GM15510 (cell line): ENCODE results near the gene SURF1.

Experiments
- POLR2A ChIP-seq: IDR thresholded peaks from 3 replicates; pipeline ENCODE4 v1.6.1; 2011; ENCODE audit warnings: borderline replicate concordance; ENCODE audit not compliant: insufficient read length; ENCODE audit errors: extremely low read depth

The SURF1 gene

DNA sequence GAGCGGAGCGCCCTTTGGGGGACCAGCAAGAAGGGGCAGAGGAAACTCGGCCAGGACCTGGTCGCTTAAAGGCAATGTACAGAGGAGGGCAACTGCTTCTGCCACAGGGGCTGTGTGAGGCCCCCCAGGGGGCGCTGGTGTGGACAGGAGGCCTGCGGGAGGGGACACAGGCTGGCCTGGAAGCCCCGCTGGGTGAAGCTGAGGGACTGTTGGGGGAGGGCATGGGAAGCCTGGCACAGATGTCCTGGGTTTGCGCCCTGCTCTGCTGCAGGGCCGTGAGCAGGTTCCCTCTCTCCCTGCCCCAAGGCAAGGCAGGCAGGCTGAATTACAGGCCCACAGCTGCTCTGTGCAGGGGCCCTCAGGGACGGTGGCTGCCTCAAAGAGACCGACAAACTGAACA, 13.7 kb downstream of the SURF1 start:
- TF ChIP-seq POLR2A = no peak

DNA sequence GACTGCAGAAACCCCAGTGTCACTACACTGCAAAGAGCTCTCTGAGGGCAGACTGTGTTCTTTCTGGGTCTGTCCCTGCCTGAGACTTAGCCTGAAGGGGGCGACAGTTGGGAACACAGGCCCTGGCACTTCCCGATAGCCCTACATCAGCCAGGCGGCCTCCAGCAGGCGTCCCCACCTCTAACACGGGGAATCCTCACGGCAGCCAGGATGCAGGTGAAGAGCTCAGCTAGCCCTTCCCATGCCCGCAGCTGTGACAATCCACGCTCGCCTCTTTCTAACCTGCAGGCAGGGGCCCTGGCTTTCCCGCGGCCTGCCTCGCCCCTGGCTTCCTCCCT, 14.2 kb downstream of the SURF1 start:
- no peak for TF ChIP-seq POLR2A

DNA sequence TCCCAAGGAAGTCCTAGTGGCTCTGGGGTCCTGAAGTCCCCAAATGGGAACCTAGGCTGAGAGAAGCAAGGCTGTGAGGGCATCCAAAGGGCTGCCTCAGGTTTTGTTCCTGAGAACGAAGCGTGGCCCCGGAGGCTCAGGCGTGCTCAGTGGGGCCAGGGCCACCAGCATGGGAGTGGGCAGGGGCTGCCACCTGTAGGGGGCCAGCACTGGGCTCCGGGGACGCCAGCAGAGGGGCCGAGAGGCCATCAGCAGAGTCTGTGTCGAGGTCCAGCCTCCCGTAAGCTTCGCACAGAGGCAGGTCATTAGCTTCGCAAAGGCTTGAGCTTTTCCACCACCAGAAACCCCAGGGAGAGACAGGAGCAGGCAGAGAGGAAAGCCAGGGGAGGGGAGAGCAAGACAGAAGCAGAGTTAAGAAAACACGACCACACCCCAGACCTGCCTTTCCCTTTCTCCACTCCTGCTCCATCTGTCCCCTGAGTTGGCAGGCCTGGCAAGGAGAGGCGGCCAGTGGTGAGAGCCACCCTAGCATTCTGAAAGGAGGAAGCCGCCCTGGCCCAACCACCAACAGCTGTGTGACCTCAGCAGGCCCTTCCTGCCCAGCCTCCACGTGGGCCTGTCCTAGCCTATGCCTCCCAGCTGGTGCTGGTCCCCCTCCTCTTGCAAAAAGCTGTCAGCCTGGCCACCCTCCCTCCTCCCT, 14.8 kb downstream of the SURF1 start:
- TF ChIP-seq POLR2A = no peak

DNA sequence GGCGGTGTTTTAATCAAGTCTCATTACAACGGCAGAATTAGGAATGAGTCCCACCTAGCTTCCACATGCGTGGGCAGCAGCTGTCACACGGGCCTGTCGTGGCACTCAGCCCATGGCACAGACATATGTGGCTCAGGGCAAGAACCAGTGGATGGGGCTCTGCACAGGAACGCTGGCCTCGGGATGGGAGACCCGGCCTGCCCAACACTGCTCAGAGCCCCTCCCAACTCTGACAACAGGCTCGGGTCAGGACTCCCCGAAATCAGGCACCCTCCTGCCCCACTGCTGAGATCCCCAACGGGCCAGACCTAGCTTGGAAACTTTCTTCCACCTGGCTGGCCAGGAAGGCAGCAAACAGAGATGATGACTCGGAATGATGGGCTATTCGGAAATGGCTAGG, 15.4 kb downstream of the SURF1 start:
- TF ChIP-seq POLR2A = no peak

DNA sequence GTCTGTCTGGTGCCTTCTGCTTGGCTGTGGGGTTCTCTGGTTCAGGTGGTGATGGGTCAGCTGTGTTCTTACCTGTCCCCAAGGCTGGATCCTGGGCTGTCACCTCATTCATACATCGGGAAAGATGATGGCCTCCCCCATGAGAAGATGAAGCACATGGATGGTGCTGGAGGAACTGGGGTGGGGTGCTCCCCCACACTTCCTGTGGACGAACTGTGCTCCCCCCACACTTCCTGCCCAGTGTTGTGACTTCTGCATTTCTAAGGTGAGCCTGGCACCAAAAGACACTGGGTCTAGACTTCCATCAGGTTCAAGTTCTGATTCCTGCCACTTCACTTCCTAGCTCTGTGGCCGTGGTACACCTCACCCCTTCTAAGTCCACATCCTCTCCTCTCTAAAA, 16.0 kb downstream of the SURF1 start:
- TF ChIP-seq POLR2A = no peak

DNA sequence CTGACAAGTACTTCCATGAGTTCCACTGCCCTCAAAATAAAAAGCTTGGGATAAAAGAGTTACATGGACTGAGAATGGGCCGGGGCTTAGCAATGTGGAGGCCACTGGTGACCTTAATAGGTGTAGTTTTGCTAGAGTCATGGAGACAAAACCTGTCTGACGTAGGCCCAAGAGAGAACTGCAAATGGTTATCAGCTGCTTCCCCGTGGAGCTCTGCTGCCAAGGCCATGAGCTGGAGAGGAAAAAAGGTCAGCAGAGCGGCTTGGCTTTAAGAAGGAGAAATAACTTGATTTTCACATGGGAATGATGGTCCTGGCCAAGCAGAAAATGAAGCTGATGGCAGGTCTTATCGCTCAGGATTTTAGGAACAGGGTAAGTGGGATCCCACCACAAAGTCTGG, 16.6 kb downstream of the SURF1 start:
- TF ChIP-seq POLR2A = no peak

DNA sequence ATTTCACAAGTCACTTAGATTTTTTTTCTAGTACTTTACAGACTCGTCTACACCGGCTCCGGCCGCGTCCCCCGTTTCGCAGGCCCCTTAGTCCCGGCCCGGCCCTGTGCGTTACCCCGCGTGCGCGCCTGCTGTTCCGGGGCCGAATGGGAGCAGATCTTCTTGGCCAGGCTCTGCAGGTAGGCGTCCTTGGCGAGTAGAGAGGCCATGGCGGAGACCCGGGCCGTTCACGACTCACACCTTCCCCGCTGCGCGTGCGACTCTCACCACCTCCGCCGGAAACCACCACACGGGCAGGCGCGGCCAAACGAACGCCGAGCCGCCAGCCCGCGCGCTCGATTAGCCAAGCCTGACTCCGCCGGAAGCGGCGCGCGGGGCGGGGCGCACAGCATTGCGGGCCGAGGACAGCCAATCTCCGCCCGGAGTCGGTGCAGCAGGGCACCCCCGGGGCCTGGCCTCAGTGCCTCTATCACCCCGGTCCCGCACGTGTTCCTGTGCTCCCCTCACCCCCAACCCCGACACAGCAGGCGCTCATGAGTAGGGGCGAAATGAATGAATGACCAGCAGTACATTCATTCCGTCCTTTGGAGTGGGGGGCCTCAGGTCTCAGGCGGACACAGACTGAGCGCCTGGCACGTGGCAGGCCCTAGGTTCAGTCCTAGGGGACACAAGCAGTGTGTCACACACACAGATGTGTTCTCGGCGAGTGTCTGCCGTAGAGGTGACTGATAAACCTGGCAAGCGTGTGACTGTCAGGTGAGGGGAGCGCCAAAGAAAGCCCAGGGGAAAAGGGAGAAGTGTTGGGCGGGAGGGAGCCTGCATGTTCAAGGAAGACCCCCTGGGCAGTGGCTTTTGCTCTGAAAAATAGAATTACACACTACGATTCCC, 20.1 kb downstream of the SURF1 start, which contains the start of gene SURF6:
Gene SURF6 (minus strand): TSS at position 265 of the 888 bp plus-strand sequence. CDS start 56 bp downstream, at position 209.
- peak; percentile 80 for TF ChIP-seq POLR2A

DNA sequence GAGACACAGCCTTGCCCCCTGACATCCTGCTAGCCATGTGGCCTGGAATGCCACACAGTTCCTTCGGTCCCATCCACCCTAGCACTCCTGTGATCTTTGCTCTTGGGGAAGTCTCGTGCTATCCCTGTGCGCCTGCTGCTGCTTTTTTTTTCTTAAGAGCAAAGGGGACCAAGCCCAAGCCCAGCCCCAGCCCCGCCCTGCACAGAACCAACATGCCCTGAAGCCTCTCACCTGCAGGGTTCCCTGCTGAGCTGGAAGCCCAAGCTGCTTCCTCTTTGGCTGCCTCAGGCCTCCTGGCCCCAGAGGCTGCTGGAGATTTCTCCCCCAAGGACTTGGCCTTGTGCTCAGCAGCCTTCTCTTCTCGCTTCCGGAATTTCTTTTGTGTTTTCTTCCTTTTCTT, 22.1 kb downstream of the SURF1 start:
- no peak for TF ChIP-seq POLR2A

DNA sequence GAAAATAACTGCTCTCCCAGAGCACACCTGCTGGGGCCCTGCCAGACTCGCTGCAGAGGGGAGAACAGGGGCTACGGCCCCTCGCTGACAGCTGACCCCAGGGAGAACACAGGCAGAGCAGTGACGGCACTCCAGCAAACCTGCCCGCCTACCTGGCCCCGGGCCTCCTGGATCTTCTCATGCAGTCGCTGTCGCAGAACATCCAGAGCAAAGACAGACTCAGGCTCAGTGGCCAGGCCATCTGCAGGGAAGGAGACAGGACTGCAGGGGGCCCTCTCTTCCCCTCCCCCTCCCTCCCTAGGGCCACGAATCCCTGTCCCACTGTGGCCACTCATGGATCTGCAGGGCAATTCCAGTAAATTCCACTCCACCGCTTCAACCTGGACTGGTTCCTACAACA, 22.7 kb downstream of the SURF1 start:
- TF ChIP-seq POLR2A = no peak

DNA sequence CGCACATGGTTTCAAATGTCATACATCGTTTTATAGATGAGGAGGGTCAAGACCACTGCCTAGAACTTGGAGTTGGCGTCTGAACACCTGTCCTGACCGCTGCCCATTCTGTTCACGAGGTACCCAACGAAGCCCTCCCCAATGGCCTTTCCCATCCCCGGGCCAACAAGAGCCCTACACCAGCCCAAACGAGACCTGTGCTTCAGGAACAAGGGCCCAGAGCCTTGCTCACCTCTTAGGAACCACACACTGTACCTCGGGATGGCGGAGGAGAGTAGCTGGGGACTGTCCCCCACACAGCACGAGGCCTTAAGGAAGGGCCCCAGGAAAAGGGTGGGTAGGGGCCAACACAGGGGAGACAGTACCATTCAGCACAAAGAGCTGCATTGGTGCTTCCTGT, 23.3 kb downstream of the SURF1 start:
- TF ChIP-seq POLR2A = no peak

DNA sequence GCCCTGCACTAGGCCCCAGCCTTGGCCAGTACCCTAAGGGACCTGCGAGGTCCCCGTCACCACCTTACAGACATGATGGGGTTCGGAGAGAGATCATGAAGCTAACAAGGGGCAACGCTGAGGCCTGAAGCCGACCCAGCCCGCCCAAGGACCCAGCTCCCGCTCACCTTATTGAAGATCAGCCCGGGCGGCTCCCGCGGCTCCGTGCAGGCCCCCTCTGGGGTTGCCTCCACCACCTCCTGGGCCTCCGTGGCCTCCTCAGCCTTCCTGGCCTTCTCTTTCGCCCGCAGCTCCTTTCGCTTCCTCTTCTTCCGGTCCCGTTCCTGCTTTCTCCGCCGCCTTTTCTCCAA, 23.9 kb downstream of the SURF1 start:
- no peak for TF ChIP-seq POLR2A

DNA sequence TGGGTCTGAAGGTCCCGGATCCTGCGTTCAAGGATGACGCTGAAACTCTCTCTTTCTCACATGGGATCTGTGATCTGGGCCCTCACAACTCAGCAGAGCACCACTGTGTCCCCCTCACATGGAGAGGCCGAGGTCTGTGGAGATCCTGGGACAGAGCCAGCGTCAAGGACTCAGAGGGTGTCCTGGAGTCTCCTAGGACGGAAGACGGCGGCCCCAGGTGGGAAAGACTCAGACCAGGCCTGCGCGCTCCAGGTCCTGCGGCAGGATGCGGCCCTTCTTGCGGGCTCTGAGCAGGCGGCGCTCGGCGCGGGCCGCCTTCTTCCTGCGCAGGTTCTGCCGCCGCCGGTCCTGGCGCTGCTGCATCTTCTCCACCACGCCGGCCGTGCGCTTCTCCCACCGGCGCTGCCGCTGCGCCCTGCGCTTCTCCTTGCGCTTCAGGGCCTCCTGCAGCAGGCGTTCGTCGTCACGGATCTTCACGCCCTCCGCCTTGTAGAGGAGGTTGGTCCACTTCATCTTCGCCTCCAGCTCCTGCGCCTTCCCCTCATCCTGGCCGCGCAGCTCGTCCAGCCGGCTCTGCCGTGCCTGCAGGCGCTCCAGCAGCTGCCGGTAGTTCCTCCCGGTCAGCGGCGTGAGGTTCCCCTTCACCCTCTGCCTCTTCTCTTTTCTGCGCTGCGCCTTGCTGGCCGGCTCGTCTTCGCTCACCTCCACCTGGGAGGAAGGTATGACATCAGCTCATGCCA, 24.5 kb downstream of the SURF1 start:
- TF ChIP-seq POLR2A = no peak

DNA sequence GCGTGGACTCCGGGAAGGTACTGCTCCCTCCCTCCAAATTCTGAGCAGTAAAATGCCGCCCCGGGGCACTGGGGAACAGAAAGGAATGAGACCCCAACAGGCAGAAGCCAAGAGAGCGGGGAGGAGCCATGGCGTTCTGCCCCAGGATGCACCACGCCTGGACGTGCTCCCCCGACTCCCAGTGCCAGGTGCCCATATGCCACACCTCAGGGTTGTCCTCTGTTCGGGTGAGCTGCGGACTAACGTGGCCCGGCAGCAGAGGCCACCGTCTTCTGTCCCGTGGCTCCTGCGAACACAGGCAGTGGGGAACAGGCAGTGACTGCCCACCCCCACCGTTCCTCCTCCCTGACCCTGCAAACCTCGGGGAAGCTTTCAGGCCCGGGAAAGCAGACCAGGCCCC, 25.1 kb downstream of the SURF1 start:
- TF ChIP-seq POLR2A = no peak

DNA sequence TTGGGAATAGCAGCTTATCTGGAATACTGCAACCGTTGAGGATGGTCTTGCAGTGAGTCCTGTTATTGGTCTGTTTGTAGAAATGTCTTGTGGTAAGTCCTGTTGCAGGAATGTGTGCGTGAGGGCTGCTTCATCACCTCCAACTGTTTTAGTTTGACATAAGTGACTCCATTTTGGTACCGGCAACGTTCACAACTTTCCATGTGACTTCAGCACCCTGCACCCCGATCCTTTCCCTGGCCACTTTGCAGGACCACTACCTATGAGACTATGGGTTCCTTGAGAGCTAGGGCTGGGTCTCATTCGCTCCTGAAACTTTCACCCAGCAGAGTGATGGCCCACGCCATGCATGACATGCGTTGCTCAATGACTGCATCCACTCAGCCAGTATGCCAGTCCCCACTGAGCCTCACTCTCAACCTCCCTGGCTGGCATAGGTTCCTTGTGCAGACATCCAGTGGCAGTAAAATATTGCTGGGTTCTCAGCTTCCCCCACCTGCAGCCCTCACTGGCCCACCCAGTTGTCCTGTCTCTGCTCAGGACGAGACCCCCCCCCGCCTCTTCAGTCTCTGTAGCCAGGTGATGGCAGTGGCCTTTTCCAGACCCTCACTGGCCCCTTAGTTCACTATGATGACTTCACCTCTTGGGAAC, 28.3 kb downstream of the SURF1 start:
- no peak for TF ChIP-seq POLR2A
